Cortex of kidney (tissue), 1 donor: ENCODE results near the gene NHS.

Experiments used
- DNase-seq: peaks from one replicate; lab custom pipeline; 2025; lab: John Stamatoyannopoulos, UW

The NHS gene

GRCh38 chrX:17448188-17448587 is 73.2 kb downstream of the NHS start:
- DNase-seq: no peak

DNA sequence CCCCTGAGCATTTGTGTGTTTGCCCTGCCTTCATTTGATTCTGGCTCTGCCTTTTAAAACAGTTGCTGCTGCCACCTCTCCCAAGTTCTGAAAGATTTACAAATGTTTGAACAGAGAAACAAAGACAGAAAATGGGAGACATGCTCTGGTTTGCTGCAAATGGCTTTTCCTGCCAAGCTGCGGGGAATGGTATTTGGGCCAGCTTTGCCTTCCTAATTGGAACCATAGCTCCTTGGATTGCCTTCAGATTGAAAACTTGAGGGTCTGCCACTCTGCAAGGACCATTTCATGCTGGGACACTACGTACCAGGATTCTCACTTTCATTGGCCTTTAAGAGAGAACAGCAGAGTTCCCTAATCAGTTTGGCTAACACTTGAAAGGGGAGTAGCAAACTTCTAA is 74.9 kb downstream of the NHS start:
- no peak for DNase-seq

DNA sequence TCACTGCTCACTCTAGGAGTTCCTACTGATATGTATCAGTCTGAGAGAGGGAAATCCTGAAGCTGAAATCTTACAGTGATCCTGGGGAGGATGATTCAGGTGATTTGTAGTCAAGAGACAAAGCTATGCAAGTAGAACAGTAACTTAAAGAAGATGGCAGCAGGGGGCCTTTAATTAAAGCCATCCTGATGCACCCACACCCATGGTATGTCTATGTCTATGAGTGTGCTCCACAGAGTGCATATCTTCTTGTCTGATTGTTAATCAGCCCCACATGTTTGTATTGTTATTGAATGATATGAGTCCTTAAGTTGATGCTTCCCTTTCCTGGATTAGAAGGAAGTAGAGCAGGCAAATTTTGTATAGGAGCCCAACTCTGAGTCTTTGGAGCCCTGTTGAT is 78.8 kb downstream of the NHS start:
- no peak for DNase-seq

- DNase-seq: no peak
Measured at GRCh38 chrX:17456526-17456925, 81.5 kb downstream of the NHS start.

GRCh38 chrX:17459008-17459611 is 84.1 kb downstream of the NHS start:
- no peak for DNase-seq

- DNase-seq: no peak
Measured at GRCh38 chrX:17459661-17460060, 84.7 kb downstream of the NHS start.

DNA sequence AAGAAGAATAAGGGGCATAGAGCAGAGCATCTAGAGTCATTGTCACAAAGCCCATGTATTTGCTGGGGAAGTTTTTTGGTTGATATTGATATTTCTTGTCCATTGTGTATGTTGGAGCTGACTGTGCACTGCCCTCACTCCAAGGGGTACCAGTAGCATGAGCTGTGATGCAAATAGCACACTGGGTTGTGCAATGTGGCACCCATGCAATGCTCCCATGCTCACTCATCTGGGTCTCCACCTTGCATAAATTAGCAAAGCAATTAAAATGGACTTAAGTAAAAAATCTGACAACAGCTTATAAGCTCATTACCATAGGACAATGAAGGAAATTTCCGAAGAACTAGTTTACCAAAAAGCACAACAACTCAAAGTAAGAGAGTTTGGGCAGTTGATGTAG is 87.9 kb downstream of the NHS start:
- DNase-seq: no peak

DNA sequence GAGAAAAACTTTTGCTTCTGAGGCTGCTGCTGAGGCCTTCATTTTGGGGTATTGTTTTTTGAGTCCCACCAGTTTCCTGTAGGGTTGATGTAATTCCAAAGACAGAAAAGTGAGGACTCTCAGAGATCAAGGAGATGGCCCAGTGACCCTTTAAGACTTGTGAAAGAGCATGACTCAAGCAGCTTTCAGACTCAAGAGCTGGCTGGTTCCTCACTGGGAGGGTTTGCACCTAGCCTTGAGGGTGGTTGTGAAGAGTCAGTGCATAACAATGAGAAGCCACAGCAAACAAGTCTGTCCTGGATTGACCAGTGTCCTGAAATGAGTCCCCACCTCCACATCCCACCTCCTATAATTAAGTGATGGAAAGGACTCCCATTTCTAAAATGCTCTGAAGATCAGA is 89.2 kb downstream of the NHS start:
- DNase-seq: no peak

DNA sequence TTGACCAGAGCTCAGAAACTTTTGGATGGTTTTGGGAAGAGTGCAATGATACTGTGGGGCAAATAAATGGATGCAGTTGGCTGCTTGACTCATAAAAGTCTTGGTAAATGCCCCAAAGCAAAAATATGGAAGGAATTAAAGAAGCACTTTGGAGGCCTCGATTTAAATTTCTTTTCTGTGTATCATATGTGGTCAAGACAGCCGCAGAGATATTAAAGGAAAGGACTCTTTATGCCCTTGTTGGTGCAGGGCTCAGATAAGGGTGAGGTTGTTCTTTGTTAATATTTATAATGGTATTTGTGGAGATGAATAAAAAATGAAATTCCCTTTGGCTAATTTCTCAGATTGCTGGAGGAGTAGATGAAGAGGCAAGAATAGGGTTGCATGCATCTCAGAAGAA is 90.2 kb downstream of the NHS start:
- no peak for DNase-seq

- DNase-seq: no peak
Measured at GRCh38 chrX:17465802-17466201, 90.8 kb downstream of the NHS start.

DNA sequence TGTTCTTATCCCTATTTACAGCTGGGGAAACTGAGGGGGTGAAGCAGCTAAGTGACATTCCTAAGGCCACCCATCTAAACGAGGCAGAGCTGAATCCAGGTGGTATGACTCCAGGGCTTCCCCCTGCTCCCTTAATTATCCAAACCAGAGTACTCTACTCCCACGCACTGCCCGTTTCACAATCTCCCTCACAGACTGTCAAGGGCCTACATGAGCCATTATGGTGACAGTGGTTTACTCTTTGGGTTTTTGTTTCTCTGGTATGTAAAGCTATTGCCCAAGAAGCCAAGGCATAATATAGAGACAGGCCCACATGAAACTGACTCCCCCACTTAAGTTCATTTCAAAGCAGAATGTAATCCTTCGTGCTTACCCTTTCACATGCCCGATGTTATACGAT is 95.1 kb downstream of the NHS start:
- DNase-seq: no peak

DNA sequence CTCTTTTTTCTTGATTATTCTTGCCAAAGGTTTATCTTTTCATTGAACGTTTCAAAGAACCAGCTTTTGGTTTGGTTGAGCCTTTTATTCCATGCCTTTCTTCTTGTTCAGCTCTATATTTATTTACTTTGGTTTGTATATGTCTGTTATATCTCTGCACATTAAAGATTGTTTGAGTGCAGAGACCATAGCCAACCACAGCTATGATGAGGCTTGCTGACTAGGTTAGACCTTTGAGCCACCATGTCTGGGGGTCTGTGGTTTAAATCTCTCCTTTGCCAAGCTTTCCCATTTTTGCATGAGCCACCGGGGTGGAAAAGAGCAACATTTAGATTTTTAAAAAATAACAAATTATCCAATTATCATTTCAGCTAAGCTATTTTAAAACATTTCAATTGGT is 96.1 kb downstream of the NHS start:
- no peak for DNase-seq

DNA sequence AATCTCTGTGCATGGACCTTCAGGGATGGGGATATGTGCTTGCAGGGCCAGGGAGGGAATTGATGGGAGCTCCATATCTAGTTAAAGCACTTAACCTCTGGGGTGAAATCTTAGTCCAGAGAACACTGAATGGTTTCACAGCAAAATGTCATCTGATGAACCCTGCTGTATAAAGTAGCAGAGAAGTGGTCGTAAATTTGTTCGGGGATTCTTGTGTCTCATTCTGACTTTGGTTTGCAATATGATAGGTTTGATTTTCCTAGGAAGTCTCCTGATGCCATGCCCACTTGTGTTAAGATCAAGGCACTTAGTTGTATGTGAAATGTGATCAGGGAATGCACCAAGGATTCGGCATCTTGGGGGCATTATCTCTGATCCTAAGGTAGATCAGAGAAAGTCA is 96.9 kb downstream of the NHS start:
- DNase-seq: no peak

DNA sequence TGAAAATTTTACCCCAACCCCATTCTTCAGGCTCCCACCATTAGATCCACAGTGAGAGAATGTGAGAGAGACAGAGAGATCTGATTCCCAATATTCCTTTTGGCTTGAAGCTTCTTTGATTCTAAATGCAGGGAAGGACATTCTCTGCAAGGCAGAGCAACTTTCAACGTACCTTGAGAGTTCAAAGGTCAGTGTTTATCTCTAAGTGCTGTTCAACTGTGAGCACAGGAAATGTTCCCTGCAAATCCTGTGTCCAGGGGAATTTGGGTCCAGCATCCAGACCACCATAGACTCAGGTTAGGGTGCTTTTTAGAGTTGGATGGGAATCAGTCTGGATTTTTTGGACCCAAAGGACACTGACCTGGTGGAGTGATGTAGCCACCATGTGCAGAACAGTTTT is 97.4 kb downstream of the NHS start:
- no peak for DNase-seq

GRCh38 chrX:17473021-17473420 is 98.0 kb downstream of the NHS start:
- DNase-seq: no peak

DNA sequence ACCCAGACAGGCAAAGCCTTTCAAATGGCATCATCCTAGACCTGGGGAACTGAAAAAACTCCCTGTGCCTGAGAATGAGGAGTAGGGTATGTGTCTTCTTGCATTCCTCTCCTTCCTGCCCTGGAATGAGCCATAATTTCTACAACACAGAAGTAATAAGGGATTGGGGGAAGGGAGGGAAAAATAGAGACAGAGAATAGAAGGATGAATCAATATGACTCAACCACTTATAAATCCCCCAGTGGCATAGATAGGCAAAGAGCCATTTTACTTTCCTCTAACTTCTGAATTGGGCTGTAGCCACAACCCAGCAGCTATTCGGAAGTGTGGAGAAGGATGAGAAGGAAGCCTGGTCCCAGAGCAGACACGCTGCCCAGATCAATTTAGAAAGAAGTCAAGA is 99.9 kb downstream of the NHS start:
- DNase-seq: no peak

- DNase-seq: no peak
Measured at GRCh38 chrX:17475449-17476217, 100.6 kb downstream of the NHS start.

DNA sequence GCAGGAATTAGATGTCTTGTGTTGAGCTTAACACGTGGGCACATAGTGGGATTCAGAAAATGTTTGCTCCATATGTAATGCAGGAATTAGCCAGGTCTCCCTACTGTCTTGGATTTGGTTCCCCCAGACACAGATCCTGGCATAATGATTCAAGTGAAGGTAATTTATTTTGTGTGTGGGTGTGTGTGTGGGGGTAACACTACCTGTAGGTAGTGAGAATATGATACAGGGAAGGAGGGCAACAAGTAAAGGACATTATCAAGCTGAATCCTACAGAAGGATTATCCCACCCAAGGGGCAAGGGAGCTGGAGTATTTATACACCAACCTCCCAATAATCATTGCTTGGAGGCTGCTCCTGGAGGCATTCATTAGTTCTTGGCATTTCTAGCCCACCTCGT is 101.4 kb downstream of the NHS start:
- DNase-seq: no peak

DNA sequence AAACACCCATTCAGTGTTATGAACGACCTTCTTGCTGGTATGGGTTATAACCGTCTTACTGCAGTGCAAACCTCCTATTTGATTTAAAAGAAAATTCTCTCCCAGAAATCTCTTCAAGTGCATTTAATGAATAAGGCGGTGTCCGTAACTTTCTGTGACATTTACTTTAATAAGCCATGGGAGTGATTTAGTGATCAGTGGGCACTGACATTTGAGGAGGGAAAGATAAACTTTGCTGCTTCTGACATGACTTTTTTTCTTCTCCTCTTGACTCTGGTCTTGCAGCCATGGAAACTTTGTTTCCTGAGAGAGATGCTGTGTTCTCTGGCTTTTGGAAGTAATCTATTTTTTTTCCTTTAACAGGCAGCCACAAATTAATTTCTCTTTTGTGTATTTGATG is 106.1 kb downstream of the NHS start:
- no peak for DNase-seq

GRCh38 chrX:17484592-17484991 is 109.6 kb downstream of the NHS start:
- DNase-seq: no peak

- DNase-seq: no peak
Measured at GRCh38 chrX:17485391-17485790, 110.4 kb downstream of the NHS start.

DNA sequence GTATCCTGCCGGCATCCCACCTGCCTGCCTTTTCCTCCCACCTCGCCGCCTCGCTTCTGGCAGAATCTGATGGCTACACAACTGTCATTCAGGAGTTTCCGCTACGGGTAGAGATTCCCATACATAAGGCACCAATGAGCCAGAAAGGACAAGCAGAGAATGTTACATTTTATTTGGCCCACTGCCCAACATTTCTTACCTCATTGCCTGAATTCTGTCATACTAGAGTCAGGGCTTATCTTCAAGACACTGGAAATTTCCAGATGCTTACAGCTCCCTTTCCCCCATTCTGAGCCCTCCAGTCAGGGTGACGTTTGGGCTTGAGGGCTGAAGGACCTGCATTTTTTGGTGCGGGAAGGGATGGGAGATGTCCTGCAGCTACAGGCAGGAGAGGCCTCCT is 113.0 kb downstream of the NHS start:
- no peak for DNase-seq

DNA sequence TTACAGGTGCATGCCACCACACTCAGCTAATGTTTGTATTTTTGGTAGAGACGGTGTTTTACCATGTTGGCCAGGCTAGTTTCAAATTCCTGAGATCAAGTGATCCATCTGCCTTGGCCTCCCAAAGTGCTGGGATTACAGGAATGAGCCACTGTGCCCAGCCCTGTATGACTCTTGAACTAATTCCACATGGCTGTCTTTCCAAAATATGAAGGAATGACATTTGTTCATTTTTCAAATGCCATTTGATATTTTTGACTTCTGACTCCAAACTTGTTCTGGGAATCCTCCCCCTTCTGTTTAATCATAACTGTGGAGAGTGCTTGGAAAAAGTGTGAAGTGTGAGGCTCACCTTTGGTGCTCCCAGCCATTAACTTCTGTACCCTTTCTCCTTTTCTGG is 119.2 kb downstream of the NHS start:
- DNase-seq: no peak

GRCh38 chrX:17495052-17495451 is 120.1 kb downstream of the NHS start:
- DNase-seq: no peak
